ENCODE results near the gene GPNMB.
"Not testable (repeated sequence)": the region's sequence is repeated elsewhere in the genome, so short reads cannot be mapped to it uniquely, and the experiment has no call there.

DNA sequence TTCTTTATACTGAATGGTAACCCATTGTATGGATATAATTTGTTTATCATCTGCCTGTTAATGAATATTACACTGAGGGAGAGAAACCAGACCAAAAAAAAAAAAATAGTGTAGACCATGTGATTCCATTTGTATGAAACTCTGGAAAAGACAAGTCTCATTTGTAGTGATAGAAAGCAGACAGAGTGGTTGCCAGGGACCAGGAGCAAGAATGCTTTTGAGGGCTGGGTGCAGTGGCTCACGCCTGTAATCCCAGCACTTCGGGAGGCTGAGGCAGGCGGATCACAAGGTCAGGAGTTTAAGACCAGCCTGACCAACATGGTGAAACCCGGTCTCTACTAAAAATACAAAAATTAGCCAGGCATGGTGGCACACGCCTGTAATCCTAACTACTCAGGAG is 48.8 kb upstream of the GPNMB start:
- TF ChIP-seq, protein P1, sequence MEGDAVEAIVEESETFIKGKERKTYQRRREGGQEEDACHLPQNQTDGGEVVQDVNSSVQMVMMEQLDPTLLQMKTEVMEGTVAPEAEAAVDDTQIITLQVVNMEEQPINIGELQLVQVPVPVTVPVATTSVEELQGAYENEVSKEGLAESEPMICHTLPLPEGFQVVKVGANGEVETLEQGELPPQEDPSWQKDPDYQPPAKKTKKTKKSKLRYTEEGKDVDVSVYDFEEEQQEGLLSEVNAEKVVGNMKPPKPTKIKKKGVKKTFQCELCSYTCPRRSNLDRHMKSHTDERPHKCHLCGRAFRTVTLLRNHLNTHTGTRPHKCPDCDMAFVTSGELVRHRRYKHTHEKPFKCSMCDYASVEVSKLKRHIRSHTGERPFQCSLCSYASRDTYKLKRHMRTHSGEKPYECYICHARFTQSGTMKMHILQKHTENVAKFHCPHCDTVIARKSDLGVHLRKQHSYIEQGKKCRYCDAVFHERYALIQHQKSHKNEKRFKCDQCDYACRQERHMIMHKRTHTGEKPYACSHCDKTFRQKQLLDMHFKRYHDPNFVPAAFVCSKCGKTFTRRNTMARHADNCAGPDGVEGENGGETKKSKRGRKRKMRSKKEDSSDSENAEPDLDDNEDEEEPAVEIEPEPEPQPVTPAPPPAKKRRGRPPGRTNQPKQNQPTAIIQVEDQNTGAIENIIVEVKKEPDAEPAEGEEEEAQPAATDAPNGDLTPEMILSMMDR (IDR thresholded peaks at IDR 0.05 in 2 of 3, conservative IDR thresholded peaks at IDR 0.05 in 1 of 3; ENCODE audit: control insufficient read depth in 2 of 3, extremely low read depth in 1 of 3, insufficient read depth in 1 of 3, low read depth in 3 of 3, low read length in 3 of 3), result not testable (repeated sequence)
- TF ChIP-seq, protein P2, sequence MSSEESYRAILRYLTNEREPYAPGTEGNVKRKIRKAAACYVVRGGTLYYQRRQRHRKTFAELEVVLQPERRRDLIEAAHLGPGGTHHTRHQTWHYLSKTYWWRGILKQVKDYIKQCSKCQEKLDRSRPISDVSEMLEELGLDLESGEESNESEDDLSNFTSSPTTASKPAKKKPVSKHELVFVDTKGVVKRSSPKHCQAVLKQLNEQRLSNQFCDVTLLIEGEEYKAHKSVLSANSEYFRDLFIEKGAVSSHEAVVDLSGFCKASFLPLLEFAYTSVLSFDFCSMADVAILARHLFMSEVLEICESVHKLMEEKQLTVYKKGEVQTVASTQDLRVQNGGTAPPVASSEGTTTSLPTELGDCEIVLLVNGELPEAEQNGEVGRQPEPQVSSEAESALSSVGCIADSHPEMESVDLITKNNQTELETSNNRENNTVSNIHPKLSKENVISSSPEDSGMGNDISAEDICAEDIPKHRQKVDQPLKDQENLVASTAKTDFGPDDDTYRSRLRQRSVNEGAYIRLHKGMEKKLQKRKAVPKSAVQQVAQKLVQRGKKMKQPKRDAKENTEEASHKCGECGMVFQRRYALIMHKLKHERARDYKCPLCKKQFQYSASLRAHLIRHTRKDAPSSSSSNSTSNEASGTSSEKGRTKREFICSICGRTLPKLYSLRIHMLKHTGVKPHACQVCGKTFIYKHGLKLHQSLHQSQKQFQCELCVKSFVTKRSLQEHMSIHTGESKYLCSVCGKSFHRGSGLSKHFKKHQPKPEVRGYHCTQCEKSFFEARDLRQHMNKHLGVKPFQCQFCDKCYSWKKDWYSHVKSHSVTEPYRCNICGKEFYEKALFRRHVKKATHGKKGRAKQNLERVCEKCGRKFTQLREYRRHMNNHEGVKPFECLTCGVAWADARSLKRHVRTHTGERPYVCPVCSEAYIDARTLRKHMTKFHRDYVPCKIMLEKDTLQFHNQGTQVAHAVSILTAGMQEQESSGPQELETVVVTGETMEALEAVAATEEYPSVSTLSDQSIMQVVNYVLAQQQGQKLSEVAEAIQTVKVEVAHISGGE (CRISPR knock-in tag; IDR thresholded peaks at IDR 0.05), result not testable (repeated sequence)

All from GM12878 (cell line).